ENCODE results near the gene PHKG2.

GRCh38 chr16:30745082-30745481 lies 3.1 kb upstream of the PHKG2 start:
- no peak for TF ChIP-seq SMC3 (IDR thresholded peaks at IDR 0.05)
- TF ChIP-seq CTCF (IDR thresholded peaks at IDR 0.05) = no peak
- TF ChIP-seq BCL3 (IDR thresholded peaks at IDR 0.05) = no peak
- TF ChIP-seq CBX2 (IDR thresholded peaks at IDR 0.05; ENCODE audit: borderline replicate concordance, low read depth) = no peak
- TF ChIP-seq RARB (CRISPR knock-in tag; IDR thresholded peaks at IDR 0.05) = no peak
- TF ChIP-seq POLR2A (IDR thresholded peaks at IDR 0.05; ENCODE audit: low read length) = no peak
- TF ChIP-seq CEBPB (IDR thresholded peaks at IDR 0.05) = no peak
- TF ChIP-seq NFE2L2 (conservative IDR thresholded peaks at IDR 0.05; ENCODE audit: low read length) = no peak
- TF ChIP-seq JUN (IDR thresholded peaks at IDR 0.05) = no peak
- no peak for TF ChIP-seq ESRRA (IDR thresholded peaks at IDR 0.05; ENCODE audit: borderline replicate concordance, low read length)
- TF ChIP-seq RAD21 (conservative IDR thresholded peaks at IDR 0.05 in 1 of 2, IDR thresholded peaks at IDR 0.05 in 1 of 2) = no peak

Measured in A549 (cell line).